ENCODE data around the gene ARFIP2. TPM values are rescaled to one million over a fixed set of nuclear protein-coding genes. Genes with fewer than 3 reads are reported as not detected.

Gene ARFIP2
- total and polyA plus RNA-seq, 10 of the 15 experiments (the other 5 are each of a cell fraction or from before 2014, with no cell fraction given) = 11.7 to 59.8 (median 48.0) TPM

DNA sequence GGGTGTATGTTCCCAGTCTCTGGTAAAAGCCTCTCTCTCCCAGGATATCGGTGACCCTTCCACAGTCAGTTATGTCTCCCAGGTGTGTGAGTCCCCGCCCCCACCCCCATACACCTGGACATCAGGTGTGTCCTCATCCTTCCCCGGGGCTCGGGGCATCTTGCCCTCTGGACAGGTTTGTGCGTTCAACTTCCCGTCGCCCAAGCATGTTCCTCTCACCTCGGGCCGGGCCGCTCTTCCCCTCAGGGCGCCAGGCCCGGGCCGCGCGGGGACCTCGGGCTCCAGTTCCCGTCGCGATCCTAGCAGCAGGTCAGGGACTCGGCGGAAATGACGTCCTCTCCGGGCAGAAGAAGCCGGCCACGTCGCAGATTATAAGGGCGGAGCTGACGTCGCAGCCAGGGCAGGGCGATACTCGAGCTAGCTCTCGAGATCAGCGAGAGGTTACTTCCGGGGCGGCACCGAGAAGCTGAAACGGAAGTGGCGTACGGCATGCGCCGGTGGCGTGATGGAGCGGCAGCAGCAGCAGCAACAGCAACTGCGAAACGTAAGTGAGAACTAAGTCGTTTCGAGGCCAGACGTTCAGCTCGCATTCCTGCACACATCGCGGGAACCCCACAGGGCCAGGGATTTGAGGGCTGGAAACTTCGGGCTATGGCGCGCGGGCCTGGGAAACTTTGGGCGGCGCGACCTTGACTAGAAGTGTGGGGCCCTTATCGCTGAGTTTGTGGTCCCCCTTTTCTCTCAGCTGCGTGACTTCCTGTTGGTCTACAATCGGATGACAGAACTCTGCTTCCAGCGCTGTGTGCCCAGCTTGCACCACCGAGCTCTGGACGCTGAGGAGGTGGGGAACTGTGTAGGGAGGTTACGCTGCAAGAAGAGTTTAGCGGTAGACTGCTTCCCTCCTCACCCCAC is at the start of gene ARFIP2, which contains the start of gene TIMM10B (continued):
- TF ChIP-seq, protein P1, sequence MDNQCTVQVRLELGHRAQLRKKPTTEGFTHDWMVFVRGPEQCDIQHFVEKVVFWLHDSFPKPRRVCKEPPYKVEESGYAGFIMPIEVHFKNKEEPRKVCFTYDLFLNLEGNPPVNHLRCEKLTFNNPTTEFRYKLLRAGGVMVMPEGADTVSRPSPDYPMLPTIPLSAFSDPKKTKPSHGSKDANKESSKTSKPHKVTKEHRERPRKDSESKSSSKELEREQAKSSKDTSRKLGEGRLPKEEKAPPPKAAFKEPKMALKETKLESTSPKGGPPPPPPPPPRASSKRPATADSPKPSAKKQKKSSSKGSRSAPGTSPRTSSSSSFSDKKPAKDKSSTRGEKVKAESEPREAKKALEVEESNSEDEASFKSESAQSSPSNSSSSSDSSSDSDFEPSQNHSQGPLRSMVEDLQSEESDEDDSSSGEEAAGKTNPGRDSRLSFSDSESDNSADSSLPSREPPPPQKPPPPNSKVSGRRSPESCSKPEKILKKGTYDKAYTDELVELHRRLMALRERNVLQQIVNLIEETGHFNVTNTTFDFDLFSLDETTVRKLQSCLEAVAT (IDR thresholded peaks at IDR 0.05) = peak; percentile 67; the same call in 1 of the 2 replicates
- TF ChIP-seq RUNX3 (IDR thresholded peaks at IDR 0.05; ENCODE audit: low read length) (peak; percentile 63), FOXM1 (IDR thresholded peaks at IDR 0.05; ENCODE audit: low read depth, low read length) (no peak), HDAC2 (IDR thresholded peaks at IDR 0.05) (no peak), ZNF217 (IDR thresholded peaks at IDR 0.05) (peak; percentile 31; the same call in 1 of the 2 replicates), SMARCA5 (IDR thresholded peaks at IDR 0.05) (peak; percentile 51; the same call in 1 of the 2 replicates), ATF7 (IDR thresholded peaks at IDR 0.05; ENCODE audit: low read depth) (peak; percentile 77), SREBF2 (IDR thresholded peaks at IDR 0.05; ENCODE audit: low read length) (peak; percentile 78), CHD1 (IDR thresholded peaks at IDR 0.05; ENCODE audit: low read depth, low read length) (no peak), RELA (IDR thresholded peaks at IDR 0.05; ENCODE audit: borderline replicate concordance, partially characterized antibody) (peak; percentile 63), SPI1 (IDR thresholded peaks at IDR 0.05; ENCODE audit: borderline replicate concordance, insufficient read depth, low read depth, low read length) (peak; percentile 59; the same call in 1 of the 2 replicates), EZH2 (IDR thresholded peaks at IDR 0.05; ENCODE audit: borderline replicate concordance, control insufficient read depth, low read depth, low read length) (no peak), POU2F2 (IDR thresholded peaks at IDR 0.05; ENCODE audit: borderline replicate concordance, low read depth, low read length) (peak; percentile 76; the same call in 1 of the 3 replicates)
- TF ChIP-seq, protein P2, sequence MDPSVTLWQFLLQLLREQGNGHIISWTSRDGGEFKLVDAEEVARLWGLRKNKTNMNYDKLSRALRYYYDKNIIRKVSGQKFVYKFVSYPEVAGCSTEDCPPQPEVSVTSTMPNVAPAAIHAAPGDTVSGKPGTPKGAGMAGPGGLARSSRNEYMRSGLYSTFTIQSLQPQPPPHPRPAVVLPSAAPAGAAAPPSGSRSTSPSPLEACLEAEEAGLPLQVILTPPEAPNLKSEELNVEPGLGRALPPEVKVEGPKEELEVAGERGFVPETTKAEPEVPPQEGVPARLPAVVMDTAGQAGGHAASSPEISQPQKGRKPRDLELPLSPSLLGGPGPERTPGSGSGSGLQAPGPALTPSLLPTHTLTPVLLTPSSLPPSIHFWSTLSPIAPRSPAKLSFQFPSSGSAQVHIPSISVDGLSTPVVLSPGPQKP (IDR thresholded peaks at IDR 0.05; ENCODE audit: low read depth, low read length) = peak; percentile 91
- TF ChIP-seq, protein P3, sequence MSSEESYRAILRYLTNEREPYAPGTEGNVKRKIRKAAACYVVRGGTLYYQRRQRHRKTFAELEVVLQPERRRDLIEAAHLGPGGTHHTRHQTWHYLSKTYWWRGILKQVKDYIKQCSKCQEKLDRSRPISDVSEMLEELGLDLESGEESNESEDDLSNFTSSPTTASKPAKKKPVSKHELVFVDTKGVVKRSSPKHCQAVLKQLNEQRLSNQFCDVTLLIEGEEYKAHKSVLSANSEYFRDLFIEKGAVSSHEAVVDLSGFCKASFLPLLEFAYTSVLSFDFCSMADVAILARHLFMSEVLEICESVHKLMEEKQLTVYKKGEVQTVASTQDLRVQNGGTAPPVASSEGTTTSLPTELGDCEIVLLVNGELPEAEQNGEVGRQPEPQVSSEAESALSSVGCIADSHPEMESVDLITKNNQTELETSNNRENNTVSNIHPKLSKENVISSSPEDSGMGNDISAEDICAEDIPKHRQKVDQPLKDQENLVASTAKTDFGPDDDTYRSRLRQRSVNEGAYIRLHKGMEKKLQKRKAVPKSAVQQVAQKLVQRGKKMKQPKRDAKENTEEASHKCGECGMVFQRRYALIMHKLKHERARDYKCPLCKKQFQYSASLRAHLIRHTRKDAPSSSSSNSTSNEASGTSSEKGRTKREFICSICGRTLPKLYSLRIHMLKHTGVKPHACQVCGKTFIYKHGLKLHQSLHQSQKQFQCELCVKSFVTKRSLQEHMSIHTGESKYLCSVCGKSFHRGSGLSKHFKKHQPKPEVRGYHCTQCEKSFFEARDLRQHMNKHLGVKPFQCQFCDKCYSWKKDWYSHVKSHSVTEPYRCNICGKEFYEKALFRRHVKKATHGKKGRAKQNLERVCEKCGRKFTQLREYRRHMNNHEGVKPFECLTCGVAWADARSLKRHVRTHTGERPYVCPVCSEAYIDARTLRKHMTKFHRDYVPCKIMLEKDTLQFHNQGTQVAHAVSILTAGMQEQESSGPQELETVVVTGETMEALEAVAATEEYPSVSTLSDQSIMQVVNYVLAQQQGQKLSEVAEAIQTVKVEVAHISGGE (CRISPR knock-in tag; IDR thresholded peaks at IDR 0.05) = no peak
- TF ChIP-seq, protein P4, sequence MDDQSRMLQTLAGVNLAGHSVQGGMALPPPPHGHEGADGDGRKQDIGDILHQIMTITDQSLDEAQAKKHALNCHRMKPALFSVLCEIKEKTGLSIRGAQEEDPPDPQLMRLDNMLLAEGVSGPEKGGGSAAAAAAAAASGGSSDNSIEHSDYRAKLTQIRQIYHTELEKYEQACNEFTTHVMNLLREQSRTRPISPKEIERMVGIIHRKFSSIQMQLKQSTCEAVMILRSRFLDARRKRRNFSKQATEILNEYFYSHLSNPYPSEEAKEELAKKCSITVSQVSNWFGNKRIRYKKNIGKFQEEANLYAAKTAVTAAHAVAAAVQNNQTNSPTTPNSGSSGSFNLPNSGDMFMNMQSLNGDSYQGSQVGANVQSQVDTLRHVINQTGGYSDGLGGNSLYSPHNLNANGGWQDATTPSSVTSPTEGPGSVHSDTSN (IDR thresholded peaks at IDR 0.05; ENCODE audit: insufficient replicate concordance, low read depth, low read length) = no peak
- TF ChIP-seq, protein P5, sequence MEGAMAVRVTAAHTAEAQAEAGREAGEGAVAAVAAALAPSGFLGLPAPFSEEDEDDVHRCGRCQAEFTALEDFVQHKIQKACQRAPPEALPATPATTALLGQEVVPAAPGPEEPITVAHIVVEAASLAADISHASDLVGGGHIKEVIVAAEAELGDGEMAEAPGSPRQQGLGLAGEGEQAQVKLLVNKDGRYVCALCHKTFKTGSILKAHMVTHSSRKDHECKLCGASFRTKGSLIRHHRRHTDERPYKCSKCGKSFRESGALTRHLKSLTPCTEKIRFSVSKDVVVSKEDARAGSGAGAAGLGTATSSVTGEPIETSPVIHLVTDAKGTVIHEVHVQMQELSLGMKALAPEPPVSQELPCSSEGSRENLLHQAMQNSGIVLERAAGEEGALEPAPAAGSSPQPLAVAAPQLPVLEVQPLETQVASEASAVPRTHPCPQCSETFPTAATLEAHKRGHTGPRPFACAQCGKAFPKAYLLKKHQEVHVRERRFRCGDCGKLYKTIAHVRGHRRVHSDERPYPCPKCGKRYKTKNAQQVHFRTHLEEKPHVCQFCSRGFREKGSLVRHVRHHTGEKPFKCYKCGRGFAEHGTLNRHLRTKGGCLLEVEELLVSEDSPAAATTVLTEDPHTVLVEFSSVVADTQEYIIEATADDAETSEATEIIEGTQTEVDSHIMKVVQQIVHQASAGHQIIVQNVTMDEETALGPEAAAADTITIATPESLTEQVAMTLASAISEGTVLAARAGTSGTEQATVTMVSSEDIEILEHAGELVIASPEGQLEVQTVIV (IDR thresholded peaks at IDR 0.05; ENCODE audit: borderline replicate concordance, partially characterized antibody) = peak; percentile 96

All from GM12878 (cell line).